Renal cortex interstitium (tissue), 11 donors: ENCODE results near the gene OR52R1. TPM values are rescaled to one million over a fixed set of nuclear protein-coding genes. Genes with fewer than 3 reads are reported as not detected.

ENCODE experiments used
- DNase-seq, 11 donors: peaks; one replicate each; pipeline ENCODE4 v3.0.0-alpha.2; 2013; ENCODE audit warnings: low read depth in 9 of 11, low spot score in 4 of 11; ENCODE audit errors: extremely low read depth in 1 of 11
- polyA plus RNA-seq, 3 donors: library from polyadenylated mRNA; unstranded; fragments of 120-200 nt; gene quantifications; one replicate each; pipeline ENCODE4 v1.2.1, GENCODE V29; 2013; ENCODE audit not compliant: insufficient read length in 3 of 3

Gene OR52R1
- polyA plus RNA-seq, 3 donors, result not detected

- no peak for DNase-seq
These were observed 41.1 kb downstream of the OR52R1 start for GRCh38 chr11:4763096-4763495.

Other genes starting within 250 kb of the OR52R1 start
- gene OR52I2, start 222.6 kb downstream of the OR52R1 start, polyA plus RNA-seq, result not detected
- gene OR52I1, start 210.3 kb downstream of the OR52R1 start, polyA plus RNA-seq, result under 1 TPM in 2 of 3 donors, not detected in 1; 0.05 to 0.06 TPM
- 10 to 100 TPM; 19.0 to 21.0 (median 19.6) TPM for gene TRIM68, start 196.1 kb downstream of the OR52R1 start, polyA plus RNA-seq
- gene OR51D1, start 166.9 kb downstream of the OR52R1 start, polyA plus RNA-seq, result not detected
- 1 to 10 TPM; 1.4 to 1.8 (median 1.4) TPM for gene OR51E1, start 160.4 kb downstream of the OR52R1 start, polyA plus RNA-seq
- 1 to 10 TPM in 2 of 3 donors, under 1 TPM in 1; 0.91 to 1.3 (median 1.2) TPM for gene OR51E2, start 106.5 kb downstream of the OR52R1 start, polyA plus RNA-seq
- under 1 TPM; 0.43 to 0.89 (median 0.80) TPM for gene MMP26, start 99.6 kb downstream of the OR52R1 start, polyA plus RNA-seq
- not detected for gene OR51F1, start 34.4 kb downstream of the OR52R1 start, polyA plus RNA-seq
- not detected for gene OR51F2, start 16.9 kb upstream of the OR52R1 start, polyA plus RNA-seq
- not detected for gene OR51S1, start 44.8 kb upstream of the OR52R1 start, polyA plus RNA-seq
- gene OR51T1, start 77.5 kb upstream of the OR52R1 start, polyA plus RNA-seq, result not detected
- not detected for gene OR51A7, start 99.4 kb upstream of the OR52R1 start, polyA plus RNA-seq
- not detected for gene OR51G2, start 115.0 kb upstream of the OR52R1 start, polyA plus RNA-seq
- gene OR51G1, start 120.0 kb upstream of the OR52R1 start, polyA plus RNA-seq, result not detected
- under 1 TPM in 1 of 3 donors, not detected in 2; 0.05 TPM for gene OR51A4, start 143.2 kb upstream of the OR52R1 start, polyA plus RNA-seq
- not detected for gene OR51A2, start 151.3 kb upstream of the OR52R1 start, polyA plus RNA-seq
- gene OR51L1, start 190.5 kb upstream of the OR52R1 start, polyA plus RNA-seq, result under 1 TPM in 2 of 3 donors, not detected in 1; 0.06 to 0.11 TPM
- not detected for gene OR52J3, start 242.1 kb upstream of the OR52R1 start, polyA plus RNA-seq